ENCODE results near the gene UACA.
"Not testable (repeated sequence)": the region's sequence is repeated elsewhere in the genome, so short reads cannot be mapped to it uniquely, and the experiment has no call there.

GRCh38 chr15:70663069-70663468, 100.3 kb downstream of the UACA start:
- not testable (repeated sequence) for TF ChIP-seq ZNF423 (CRISPR knock-in tag; IDR thresholded peaks at IDR 0.05); ATF3 (CRISPR knock-in tag; conservative IDR thresholded peaks at IDR 0.05); SP1 (CRISPR knock-in tag; conservative IDR thresholded peaks at IDR 0.05); CTCF (IDR thresholded peaks at IDR 0.05); CBFB (CRISPR knock-in tag; IDR thresholded peaks at IDR 0.05; ENCODE audit: low read depth); USF2 (CRISPR knock-in tag; IDR thresholded peaks at IDR 0.05); GABPB1 (CRISPR knock-in tag; IDR thresholded peaks at IDR 0.05); NR3C1 (CRISPR knock-in tag; conservative IDR thresholded peaks at IDR 0.05; ENCODE audit: low read depth); USF1 (CRISPR knock-in tag; IDR thresholded peaks at IDR 0.05); CREB1 (CRISPR knock-in tag; IDR thresholded peaks at IDR 0.05); TEAD4 (CRISPR knock-in tag; IDR thresholded peaks at IDR 0.05); ZSCAN18 (CRISPR knock-in tag; IDR thresholded peaks at IDR 0.05)
